NB4 (cell line): ENCODE measurements around the gene M1AP.

Experiments used
- DNase-seq: peaks from one replicate; pipeline ENCODE4 v3.0.0; 2010; ENCODE audit warnings: low read depth
- H3K4me3 ChIP-seq: one replicate; pipeline ENCODE4 v1.5.1; 2011; ENCODE audit warnings: mild to moderate bottlenecking, low read depth, low read length, moderate library complexity
- CTCF ChIP-seq: IDR thresholded peaks from one replicate; pipeline ENCODE4 v1.5.1; 2012; ENCODE audit warnings: low read depth, low read length
- MAX ChIP-seq: IDR thresholded peaks from 2 replicates; pipeline ENCODE4 v1.6.1; 2011; ENCODE audit warnings: low read depth, low read length
- MYC ChIP-seq: IDR thresholded peaks from 2 replicates; pipeline ENCODE4 v1.6.1; 2011; ENCODE audit warnings: low read depth, low read length
- POLR2A ChIP-seq: IDR thresholded peaks from 2 replicates; pipeline ENCODE4 v1.6.1; 2011; ENCODE audit warnings: mild to moderate bottlenecking; ENCODE audit not compliant: insufficient read length; ENCODE audit errors: extremely low read depth

The M1AP gene

GRCh38 chr2:74512744-74513604, 135.2 kb downstream of the M1AP start:
- no peak for DNase-seq
- no peak for TF ChIP-seq CTCF
- TF ChIP-seq MAX = no peak
- TF ChIP-seq POLR2A = no peak
- no peak for TF ChIP-seq MYC
- no peak overlapping the region for H3K4me3 ChIP-seq

- TF ChIP-seq MAX = no peak
- no peak for TF ChIP-seq CTCF
- TF ChIP-seq MYC = no peak
- no peak for TF ChIP-seq POLR2A
- no peak overlapping the region for H3K4me3 ChIP-seq
- no peak for DNase-seq
Observed at GRCh38 chr2:74511104-74511989, 136.8 kb downstream of the M1AP start.

GRCh38 chr2:74510272-74510671, 137.9 kb downstream of the M1AP start:
- DNase-seq = no peak
- H3K4me3 ChIP-seq = no peak overlapping the region
- TF ChIP-seq CTCF (no peak), MAX (no peak), MYC (no peak), POLR2A (no peak)

- DNase-seq = peak; percentile 34
- TF ChIP-seq POLR2A (no peak), CTCF (no peak), MAX (no peak)
- H3K4me3 ChIP-seq = peak overlapping the region; percentile 70
Observed at GRCh38 chr2:74507926-74508520, 140.1 kb downstream of the M1AP start.
